Tibial nerve (tissue), 3 donors: ENCODE results near the gene RTN3.

Experiments
- CTCF ChIP-seq, 5 experiments: fragments of 200-600 bp in 3 of 5; fragments of 450-650 bp in 2 of 5; sonication (generic) in 3 of 5; IDR thresholded peaks; one replicate each; pipeline ENCODE4 v1.5.1; 2016 to 2019; ENCODE audit warnings: antibody characterized with exemption in 5 of 5, mild to moderate bottlenecking in 3 of 5, moderate library complexity in 2 of 5
- POLR2A ChIP-seq, 2 donors: fragments of 450-650 bp; IDR thresholded peaks; one replicate each; pipeline ENCODE4 v1.6.1; 2017; ENCODE audit warnings: antibody characterized with exemption in 2 of 2, mild to moderate bottlenecking in 2 of 2, moderate library complexity in 2 of 2

GRCh38 chr11:63671322-63672155 is 9.8 kb upstream of the RTN3 start, which contains the start of gene ATL3:
- TF ChIP-seq CTCF (IDR thresholded peaks at IDR 0.05) = peak in 3 of 5 experiments; percentile 7 to 38 (median 11)
- peak; percentile 49 to 84 for TF ChIP-seq POLR2A (IDR thresholded peaks at IDR 0.05)
